ENCODE measurements around the gene SLC50A1. TPM values are rescaled to one million over a fixed set of nuclear protein-coding genes. Genes with fewer than 3 reads are reported as not detected.

SLC50A1 gene
- total RNA-seq, 2 donors from 2014 or later: 28.8 to 36.3 TPM

DNA sequence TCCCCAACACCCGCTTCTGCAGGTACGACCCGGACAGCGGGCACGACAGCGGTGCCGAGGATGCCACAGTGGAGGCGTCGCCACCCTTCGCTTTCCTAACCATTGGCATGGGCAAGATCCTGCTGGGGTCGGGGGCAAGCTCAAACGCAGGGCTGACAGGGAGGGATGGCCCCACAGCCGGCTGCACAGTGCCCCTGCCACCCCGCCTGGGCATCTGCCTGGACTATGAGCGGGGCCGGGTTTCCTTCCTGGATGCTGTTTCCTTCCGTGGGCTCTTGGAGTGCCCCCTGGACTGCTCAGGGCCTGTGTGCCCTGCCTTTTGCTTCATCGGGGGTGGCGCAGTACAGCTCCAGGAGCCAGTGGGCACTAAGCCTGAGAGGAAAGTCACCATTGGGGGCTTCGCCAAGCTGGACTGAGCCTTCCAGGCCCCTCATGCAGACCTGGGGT lies 48.1 kb downstream of the SLC50A1 start:
- ATAC-seq (no peak), DNase-seq (ENCODE audit: low spot score) (no peak)
- Mint-ChIP-seq H3K4me3 (no peak overlapping the region), H3K9me3 (no peaks in the 10 kb centered on the region), H3K36me3 (no peaks in the 10 kb centered on the region), H3K27ac (no peak overlapping the region), H3K27me3 (no peaks in the 10 kb centered on the region), H3K4me1 (ENCODE audit: low read depth in 2 of 2) (peaks cover 0 to 5% of the 10 kb centered on the region in 2 donors)

DNA sequence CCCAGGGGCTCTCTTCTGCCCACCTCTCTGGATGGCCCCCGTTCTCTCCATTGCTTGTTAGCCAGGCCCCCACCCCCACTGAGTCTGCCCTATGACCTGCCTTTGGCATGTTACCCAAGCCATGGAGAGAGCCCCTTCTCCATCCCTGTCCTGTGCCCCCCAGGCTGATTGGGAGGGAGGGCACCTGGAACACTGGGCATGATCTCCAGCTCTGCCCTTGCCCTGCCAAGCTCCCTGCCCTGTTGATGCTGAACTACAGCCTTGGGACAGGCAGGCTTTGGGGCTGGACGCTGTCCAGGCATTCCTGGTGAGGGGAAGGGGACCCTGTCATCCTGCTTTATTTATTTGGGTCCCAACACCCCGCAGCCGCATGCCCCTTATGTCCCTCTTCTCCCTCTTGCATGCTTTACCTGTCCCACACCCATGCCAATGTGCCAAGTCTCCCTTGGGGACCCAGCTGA lies 48.7 kb downstream of the SLC50A1 start:
- Mint-ChIP-seq H3K27me3 (no peaks in the 10 kb centered on the region), H3K27ac (no peak overlapping the region), H3K9me3 (no peaks in the 10 kb centered on the region), H3K4me3 (no peak overlapping the region), H3K4me1 (ENCODE audit: low read depth in 2 of 2) (peaks cover 0 to 5% of the 10 kb centered on the region in 2 donors), H3K36me3 (no peaks in the 10 kb centered on the region)
- DNase-seq (ENCODE audit: low spot score): no peak
- no peak for ATAC-seq

DNA sequence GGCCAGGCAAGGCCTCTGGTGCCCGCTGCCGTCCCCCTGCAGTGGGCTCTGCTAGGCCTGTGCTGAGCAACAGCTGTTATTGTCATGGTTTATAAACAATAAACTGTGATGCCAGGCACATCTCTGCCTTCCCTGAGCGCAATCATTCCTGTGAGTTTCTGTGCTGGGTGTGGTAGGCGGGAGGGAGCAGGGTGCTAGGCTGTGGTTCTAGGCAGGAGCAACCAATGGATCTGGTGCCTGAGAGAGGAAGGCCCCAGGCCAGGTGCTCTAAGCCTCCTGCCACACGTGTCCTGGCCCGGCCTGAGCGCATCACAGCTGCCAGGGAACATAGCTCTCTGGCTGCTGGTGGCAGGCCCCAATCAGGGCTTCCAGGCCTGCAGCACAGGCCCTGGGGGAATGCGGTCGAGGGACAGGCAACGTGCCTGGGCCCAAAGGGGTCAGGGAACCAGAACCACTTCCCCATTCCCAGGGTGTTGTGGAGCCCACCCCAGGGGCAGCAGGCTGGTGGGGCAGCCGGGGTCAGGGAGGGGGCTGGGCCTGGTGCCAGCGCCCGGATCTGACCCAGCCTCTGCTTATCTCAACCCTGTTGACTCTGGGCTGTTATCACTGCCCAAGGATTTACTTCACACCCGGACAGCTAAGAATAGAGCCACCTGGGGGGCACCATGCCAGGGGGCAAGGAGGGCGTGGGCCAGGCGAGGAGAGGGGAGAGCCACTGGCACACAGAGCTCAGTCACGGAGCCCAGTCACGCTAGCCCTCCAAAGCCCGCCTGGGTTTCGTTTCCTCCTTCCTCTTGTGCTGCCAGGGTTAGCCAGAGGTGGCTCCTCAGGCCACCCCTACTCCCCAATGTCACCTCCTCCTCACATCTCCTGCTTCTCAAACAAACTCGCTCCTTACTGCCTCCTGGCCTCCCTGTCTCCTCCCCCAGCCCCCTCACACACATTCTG lies 49.5 kb downstream of the SLC50A1 start:
- Mint-ChIP-seq H3K9me3 (no peaks in the 10 kb centered on the region), H3K4me1 (ENCODE audit: low read depth in 2 of 2) (peaks cover 0 to 5% of the 10 kb centered on the region in 2 donors), H3K4me3 (no peak overlapping the region), H3K27me3 (no peaks in the 10 kb centered on the region), H3K36me3 (no peaks in the 10 kb centered on the region), H3K27ac (no peak overlapping the region)
- peak; percentile 17 to 25 for ATAC-seq
- DNase-seq (ENCODE audit: low spot score): peak; percentile 49

GRCh38 chr1:155185783-155186066 lies 50.1 kb downstream of the SLC50A1 start:
- peak in 1 of 2 donors; percentile 14 for ATAC-seq
- Mint-ChIP-seq H3K27ac (no peak overlapping the region), H3K27me3 (no peaks in the 10 kb centered on the region), H3K4me3 (no peak overlapping the region), H3K4me1 (ENCODE audit: low read depth in 2 of 2) (peaks cover 0 to 5% of the 10 kb centered on the region in 2 donors), H3K9me3 (no peaks in the 10 kb centered on the region), H3K36me3 (no peaks in the 10 kb centered on the region)
- no peak for DNase-seq (ENCODE audit: low spot score)

GRCh38 chr1:155186067-155186793 lies 50.6 kb downstream of the SLC50A1 start:
- ATAC-seq: no peak
- no peaks in the 10 kb centered on the region for H3K9me3 Mint-ChIP-seq
- no peaks in the 10 kb centered on the region for H3K36me3 Mint-ChIP-seq
- peak; percentile 28 for DNase-seq (ENCODE audit: low spot score)
- no peaks in the 10 kb centered on the region for H3K27me3 Mint-ChIP-seq
- H3K4me3 Mint-ChIP-seq: no peak overlapping the region
- no peak overlapping the region for H3K27ac Mint-ChIP-seq
- peaks cover 0 to 5% of the 10 kb centered on the region in 2 donors for H3K4me1 Mint-ChIP-seq (ENCODE audit: low read depth in 2 of 2)

DNA sequence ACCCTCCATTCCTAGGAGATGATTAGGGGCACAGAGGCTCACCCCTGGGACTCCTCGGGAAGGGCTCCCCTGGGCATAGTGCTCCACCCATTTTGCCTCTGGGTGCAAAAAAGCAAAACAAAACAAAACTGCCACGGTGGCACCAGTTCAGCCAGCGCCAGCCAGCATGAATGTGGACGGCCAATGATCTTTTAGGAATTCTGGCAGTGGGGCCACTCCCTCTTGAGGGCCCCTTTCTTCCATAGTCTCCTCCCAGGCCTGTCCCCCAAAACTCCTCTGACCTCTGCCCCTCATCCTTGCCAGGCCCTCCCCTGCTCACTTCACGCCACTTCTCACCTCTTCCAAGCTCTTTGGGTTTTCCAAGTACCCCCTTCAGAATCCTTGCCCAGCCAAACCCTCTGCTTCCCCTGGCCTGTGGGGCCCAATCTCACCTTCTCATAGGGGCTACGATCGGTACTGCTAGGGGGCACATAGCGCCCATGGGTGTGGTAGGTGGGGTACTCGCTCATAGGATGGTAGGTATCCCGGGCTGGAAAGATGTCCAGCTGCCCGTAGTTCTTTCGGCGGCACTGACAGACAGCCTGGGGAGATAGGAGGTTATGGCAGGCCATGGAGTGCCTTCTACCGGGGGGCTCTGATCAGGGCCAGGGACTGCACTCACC lies 51.3 kb downstream of the SLC50A1 start:
- Mint-ChIP-seq H3K27ac (peak overlapping the region in 1 of 2 donors; percentile 9), H3K4me3 (no peak overlapping the region), H3K36me3 (no peaks in the 10 kb centered on the region), H3K9me3 (no peaks in the 10 kb centered on the region), H3K4me1 (ENCODE audit: low read depth in 2 of 2) (peaks cover under 1 to 6% of the 10 kb centered on the region in 2 donors), H3K27me3 (no peaks in the 10 kb centered on the region)
- DNase-seq (ENCODE audit: low spot score) (peak; percentile 20), ATAC-seq (peak; percentile 4 to 43)

DNA sequence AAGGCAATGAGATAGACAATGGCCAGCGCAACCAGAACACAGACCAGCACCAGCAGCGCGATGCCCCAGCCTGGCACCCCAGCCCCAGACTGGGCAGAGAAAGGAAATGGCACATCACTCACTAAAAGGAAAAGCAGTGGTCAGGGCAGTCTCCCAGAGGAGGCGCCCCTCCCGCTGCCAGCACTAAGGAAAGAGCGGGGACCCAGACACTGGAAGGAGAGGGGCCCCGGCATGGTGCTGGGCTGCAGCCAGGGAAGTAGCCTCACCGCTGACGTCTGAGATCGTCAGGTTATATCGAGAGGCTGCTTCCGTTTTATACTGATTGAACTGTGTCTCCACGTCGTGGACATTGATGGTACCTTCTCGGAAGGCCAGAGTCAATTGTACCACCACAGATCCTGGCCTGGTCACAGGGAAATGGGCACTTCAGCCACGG lies 51.8 kb downstream of the SLC50A1 start:
- Mint-ChIP-seq H3K27ac (peak overlapping the region; percentile 9 to 32), H3K9me3 (no peaks in the 10 kb centered on the region), H3K36me3 (no peaks in the 10 kb centered on the region), H3K27me3 (no peaks in the 10 kb centered on the region), H3K4me1 (ENCODE audit: low read depth in 2 of 2) (peaks cover 6 to 12% of the 10 kb centered on the region in 2 donors), H3K4me3 (no peak overlapping the region)
- DNase-seq (ENCODE audit: low spot score) (peak; percentile 12), ATAC-seq (no peak)

DNA sequence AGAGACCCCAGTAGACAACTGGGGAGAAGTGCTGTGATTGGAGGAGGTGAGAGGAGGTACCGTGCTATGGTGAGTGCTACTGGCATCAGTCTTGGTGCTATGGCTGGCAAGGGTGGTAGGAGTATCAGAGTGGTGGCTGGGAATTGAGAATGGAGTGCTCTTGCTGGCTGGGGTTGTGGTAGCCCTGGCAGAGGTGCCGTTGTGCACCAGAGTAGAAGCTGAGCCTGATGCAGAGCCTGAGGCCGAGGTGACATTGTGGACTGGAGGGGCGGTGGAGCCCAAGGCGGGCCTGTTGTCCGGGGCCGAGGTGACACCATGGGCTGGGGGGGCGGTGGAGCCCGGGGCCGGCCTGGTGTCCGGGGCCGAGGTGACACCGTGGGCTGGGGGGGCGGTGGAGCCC lies 52.6 kb downstream of the SLC50A1 start:
- Mint-ChIP-seq H3K4me1 (ENCODE audit: low read depth in 2 of 2) (peaks cover 10 to 14% of the 10 kb centered on the region in 2 donors), H3K27ac (peak overlapping the region; percentile 32 to 37), H3K4me3 (peak overlapping the region; percentile 1), H3K27me3 (no peaks in the 10 kb centered on the region), H3K9me3 (no peaks in the 10 kb centered on the region), H3K36me3 (no peaks in the 10 kb centered on the region)
- DNase-seq (ENCODE audit: low spot score) (no peak), ATAC-seq (no peak)

Other genes with a start within 250 kb of the SLC50A1 start
- 10 to 100 TPM; 28.8 to 53.9 TPM for gene PMVK, start 199.1 kb upstream of the SLC50A1 start, total RNA-seq
- gene PBXIP1, start 179.8 kb upstream of the SLC50A1 start, total RNA-seq: 10 to 100 TPM; 28.9 to 40.7 TPM
- gene PYGO2, start 174.1 kb upstream of the SLC50A1 start, total RNA-seq: 10 to 100 TPM; 27.4 to 36.0 TPM
- gene SHC1, start 165.1 kb upstream of the SLC50A1 start, total RNA-seq: 10 to 100 TPM; 72.3 to 72.7 TPM
- 10 to 100 TPM; 52.4 to 72.9 TPM for gene CKS1B, start 161.2 kb upstream of the SLC50A1 start, total RNA-seq
- gene FLAD1, start 152.5 kb upstream of the SLC50A1 start, total RNA-seq: 10 to 100 TPM; 53.1 to 84.2 TPM
- 1 to 10 TPM in 1 of 2 donors, under 1 TPM in 1; 0.48 to 4.3 TPM for gene LENEP, start 142.3 kb upstream of the SLC50A1 start, total RNA-seq
- gene ZBTB7B, start 133.1 kb upstream of the SLC50A1 start, total RNA-seq: 100 to 1,000 TPM in 1 of 2 donors, 10 to 100 TPM in 1; 78.4 to 107 TPM
- gene DCST2, start 102.1 kb upstream of the SLC50A1 start, total RNA-seq: under 1 TPM in 1 of 2 donors, not detected in 1; 0.57 TPM
- not detected for gene DCST1, start 102.0 kb upstream of the SLC50A1 start, total RNA-seq
- 100 to 1,000 TPM in 1 of 2 donors, 10 to 100 TPM in 1; 42.1 to 107 TPM for gene ADAM15, start 84.5 kb upstream of the SLC50A1 start, total RNA-seq
- 1 to 10 TPM; 1.7 to 4.7 TPM for gene EFNA4, start 72.1 kb upstream of the SLC50A1 start, total RNA-seq
- gene EFNA3, start 57.0 kb upstream of the SLC50A1 start, total RNA-seq: 1 to 10 TPM in 1 of 2 donors, not detected in 1; 1.2 TPM
- not detected for gene EFNA1, start 8.0 kb upstream of the SLC50A1 start, total RNA-seq
- gene DPM3, start 4.7 kb downstream of the SLC50A1 start, total RNA-seq: 10 to 100 TPM; 26.0 to 31.1 TPM
- gene KRTCAP2, start 37.5 kb downstream of the SLC50A1 start, total RNA-seq: 100 to 1,000 TPM; 149 to 223 TPM
- gene TRIM46, start 38.0 kb downstream of the SLC50A1 start, total RNA-seq: 1 to 10 TPM; 3.6 to 9.3 TPM
- 1 to 10 TPM; 4.1 to 9.4 TPM for gene THBS3, start 72.0 kb downstream of the SLC50A1 start, total RNA-seq
- 10 to 100 TPM; 42.6 to 53.0 TPM for gene MTX1, start 72.8 kb downstream of the SLC50A1 start, total RNA-seq
- 10 to 100 TPM; 12.3 to 38.0 TPM for gene ENTREP3, start 119.6 kb downstream of the SLC50A1 start, total RNA-seq
- gene SCAMP3, start 126.5 kb downstream of the SLC50A1 start, total RNA-seq: 100 to 1,000 TPM; 134 to 169 TPM
- gene CLK2, start 137.7 kb downstream of the SLC50A1 start, total RNA-seq: 100 to 1,000 TPM in 1 of 2 donors, 10 to 100 TPM in 1; 77.1 to 117 TPM
- gene HCN3, start 141.6 kb downstream of the SLC50A1 start, total RNA-seq: 1 to 10 TPM; 2.0 to 4.7 TPM
- gene PKLR, start 165.6 kb downstream of the SLC50A1 start, total RNA-seq: not detected
- 100 to 1,000 TPM; 251 to 386 TPM for gene FDPS, start 173.0 kb downstream of the SLC50A1 start, total RNA-seq
- gene RUSC1, start 185.0 kb downstream of the SLC50A1 start, total RNA-seq: 10 to 100 TPM; 26.2 to 40.1 TPM

Measured in natural killer cell treated with Interleukin-12 subunit alpha and Interleukin-12 subunit beta and Interleukin-15 and Interleukin-18, amount 100 ng/mL, for 72 hours (primary cell).